T-helper 2 cell treated with Interferon-gamma antibody and Interleukin-4, amounts not matched to agents 5 μg/mL and 100 μg/mL, for 36 hours (primary cell): Measurements from ENCODE around the gene RNASEH2B.

Experiments used
- DNase-seq: peaks from one replicate; pipeline ENCODE4 v3.0.0; 2021; ENCODE audit warnings: low spot score
- H3K27ac Mint-ChIP-seq: one replicate; pipeline ENCODE4 v1.8.0; 2021; ENCODE audit warnings: mild to moderate bottlenecking, mixed read lengths
- H3K27me3 Mint-ChIP-seq: one replicate; pipeline ENCODE4 v1.8.0; 2021; ENCODE audit warnings: low read depth, mixed read lengths
- H3K36me3 Mint-ChIP-seq: one replicate; pipeline ENCODE4 v1.8.0; 2021; ENCODE audit warnings: low read depth, mixed read lengths
- H3K4me1 Mint-ChIP-seq: one replicate; pipeline ENCODE4 v1.8.0; 2021; ENCODE audit warnings: low read depth, mixed read lengths
- H3K4me3 Mint-ChIP-seq: one replicate; pipeline ENCODE4 v1.8.0; 2022; ENCODE audit warnings: mild to moderate bottlenecking, moderate library complexity, mixed read lengths
- H3K9me3 Mint-ChIP-seq: one replicate; pipeline ENCODE4 v1.8.0; 2021; ENCODE audit warnings: mixed read lengths

RNASEH2B gene

DNA sequence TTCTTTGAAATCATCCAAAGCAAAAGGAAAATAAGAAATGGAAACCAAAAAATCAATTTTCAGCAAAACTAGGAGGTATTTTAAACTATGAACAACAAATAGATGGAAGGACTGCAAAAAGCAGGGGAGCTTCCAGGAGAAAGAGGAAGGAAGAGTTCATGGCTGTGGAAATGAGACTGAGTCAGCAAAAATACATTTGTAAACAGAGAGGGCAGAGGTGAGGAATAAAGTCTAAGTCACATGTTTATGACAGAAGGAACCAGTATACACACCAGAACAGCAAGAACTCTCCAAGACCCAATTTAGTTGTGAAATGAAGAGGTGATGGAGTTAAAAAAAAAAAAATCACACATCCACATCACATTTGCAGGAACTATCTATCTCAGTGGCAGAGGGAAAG lies 69.6 kb downstream of the RNASEH2B start:
- no peak for DNase-seq
- Mint-ChIP-seq H3K9me3 (no peaks in the 10 kb centered on the region), H3K4me3 (no peak overlapping the region)

GRCh38 chr13:50981686-50982085 lies 72.1 kb downstream of the RNASEH2B start:
- no peak for DNase-seq
- no peaks in the 10 kb centered on the region for H3K27me3 Mint-ChIP-seq
- peaks cover 10% of the 10 kb centered on the region for H3K36me3 Mint-ChIP-seq
- H3K4me1 Mint-ChIP-seq: no peaks in the 10 kb centered on the region
- H3K4me3 Mint-ChIP-seq: no peak overlapping the region
- H3K27ac Mint-ChIP-seq: no peak overlapping the region
- peaks cover 3% of the 10 kb centered on the region for H3K9me3 Mint-ChIP-seq

More for the DNA sequence above, 69.6 kb downstream of the RNASEH2B start:
- Mint-ChIP-seq H3K4me1 (no peaks in the 10 kb centered on the region), H3K27me3 (no peaks in the 10 kb centered on the region), H3K36me3 (peaks cover 24% of the 10 kb centered on the region), H3K27ac (no peak overlapping the region)

GRCh38 chr13:50989476-50989875 lies 79.9 kb downstream of the RNASEH2B start:
- peaks cover 17% of the 10 kb centered on the region for H3K4me1 Mint-ChIP-seq
- H3K27me3 Mint-ChIP-seq: no peaks in the 10 kb centered on the region
- no peak overlapping the region for H3K27ac Mint-ChIP-seq
- DNase-seq: no peak
- no peak overlapping the region for H3K4me3 Mint-ChIP-seq
- no peaks in the 10 kb centered on the region for H3K36me3 Mint-ChIP-seq
- H3K9me3 Mint-ChIP-seq: peaks cover 6% of the 10 kb centered on the region

DNA sequence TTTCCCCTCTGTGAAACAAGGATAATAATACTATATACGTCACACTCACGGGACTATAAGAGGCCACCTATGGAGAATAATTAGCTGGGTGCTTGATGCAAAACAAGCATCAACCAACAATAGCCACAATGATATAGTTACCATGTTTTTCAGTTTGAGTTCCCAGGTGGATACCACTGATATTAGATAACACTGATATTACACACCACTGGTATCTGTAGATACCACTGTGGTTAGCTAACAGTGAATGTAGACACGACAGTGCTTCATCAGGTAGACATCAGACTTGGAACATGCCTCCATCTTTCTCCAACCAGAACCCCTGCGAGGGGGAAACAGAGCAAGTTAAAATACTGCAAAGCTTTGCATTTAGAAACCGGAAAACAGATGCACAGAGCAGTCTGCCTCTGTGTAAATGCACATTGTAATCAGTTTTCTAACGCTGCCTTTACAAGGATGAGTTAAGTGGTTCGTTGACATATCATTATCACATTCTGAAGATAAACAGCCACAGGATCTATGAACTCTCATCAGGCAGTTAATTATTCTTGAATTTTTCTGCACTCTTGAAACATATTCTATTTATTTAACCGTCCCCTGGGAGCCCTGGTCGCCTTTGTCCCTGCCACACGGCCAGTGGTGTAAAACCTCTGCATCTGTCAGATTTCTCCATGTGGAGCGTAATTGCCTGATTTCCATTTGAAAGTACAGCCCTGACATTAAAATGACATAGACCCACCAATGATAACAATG lies 80.7 kb downstream of the RNASEH2B start:
- H3K4me3 Mint-ChIP-seq: no peak overlapping the region
- no peaks in the 10 kb centered on the region for H3K27me3 Mint-ChIP-seq
- DNase-seq: no peak
- H3K4me1 Mint-ChIP-seq: peaks cover 17% of the 10 kb centered on the region
- peaks cover 4% of the 10 kb centered on the region for H3K9me3 Mint-ChIP-seq
- H3K27ac Mint-ChIP-seq: peak overlapping the region; percentile 70
- no peaks in the 10 kb centered on the region for H3K36me3 Mint-ChIP-seq

- Mint-ChIP-seq H3K27me3 (no peaks in the 10 kb centered on the region), H3K27ac (peak overlapping the region; percentile 70), H3K4me1 (peaks cover 17% of the 10 kb centered on the region), H3K36me3 (no peaks in the 10 kb centered on the region), H3K4me3 (no peak overlapping the region), H3K9me3 (peaks cover 4% of the 10 kb centered on the region)
- DNase-seq: no peak
Measured at GRCh38 chr13:50990818-50991506, 81.4 kb downstream of the RNASEH2B start.

DNA sequence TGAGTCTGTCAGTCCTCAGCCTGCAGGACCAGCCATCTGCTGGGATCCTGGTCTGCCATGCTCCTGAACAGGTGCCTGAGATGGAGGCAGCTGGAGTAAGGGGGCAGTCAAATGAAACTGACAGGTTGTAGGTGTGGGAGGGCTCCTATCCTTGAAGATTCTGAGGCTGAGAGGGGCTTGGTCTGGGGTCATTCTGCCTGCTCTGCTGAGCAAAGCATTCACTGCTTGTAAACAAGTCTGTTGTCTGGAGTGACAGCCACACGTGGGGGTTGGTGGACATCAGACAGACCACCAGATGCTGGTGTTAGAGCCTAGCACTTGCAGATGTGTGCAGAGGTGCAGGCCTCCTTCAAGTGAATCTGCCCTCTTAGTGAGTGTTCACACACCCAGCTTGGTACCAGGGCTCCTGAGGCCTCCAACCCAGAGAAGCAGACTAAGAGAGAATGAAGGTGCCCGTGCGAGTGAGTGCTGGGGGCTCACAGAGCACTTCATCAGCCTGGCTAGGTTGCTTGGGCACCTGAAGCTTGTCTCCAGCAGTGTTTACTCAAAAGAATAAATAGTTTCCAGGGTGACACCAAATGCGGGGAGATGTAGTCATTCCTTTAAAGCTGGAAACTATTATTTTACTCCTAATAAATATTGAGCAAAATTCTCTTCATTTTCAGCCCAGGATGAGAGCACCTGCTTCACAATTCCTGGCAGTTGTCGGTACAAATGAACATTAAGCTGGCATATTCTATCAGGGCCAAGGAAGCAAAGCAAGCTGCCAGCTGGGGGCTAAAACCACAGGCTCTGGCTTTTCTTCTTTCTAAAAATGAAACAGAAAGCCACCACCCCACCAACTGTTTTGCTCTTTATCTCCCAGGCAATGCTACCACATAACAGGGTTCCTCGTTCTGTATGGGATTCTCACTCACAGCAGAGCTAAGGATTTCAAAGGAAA lies 82.3 kb downstream of the RNASEH2B start:
- Mint-ChIP-seq H3K27me3 (no peaks in the 10 kb centered on the region), H3K4me3 (peak overlapping the region; percentile 58)

DNA sequence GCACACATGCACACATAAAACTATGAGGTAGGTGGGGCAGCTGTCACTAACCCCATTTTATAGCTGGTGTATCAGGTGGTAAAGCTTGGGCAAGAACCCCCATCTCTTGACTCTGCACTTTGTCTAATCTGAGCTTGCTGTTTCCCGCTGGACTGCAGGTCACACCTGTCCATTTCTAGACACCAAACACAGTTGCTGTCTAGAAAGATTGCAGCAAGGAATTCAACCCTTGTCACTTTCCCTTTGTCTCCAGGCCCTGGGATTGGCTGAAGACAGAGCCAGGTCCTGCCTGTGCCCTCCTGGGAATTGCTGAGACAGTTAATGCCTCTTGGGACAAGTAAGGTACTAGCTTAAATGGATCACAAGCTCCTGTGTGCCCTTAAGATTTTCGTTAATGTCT lies 83.8 kb downstream of the RNASEH2B start:
- H3K4me3 Mint-ChIP-seq: no peak overlapping the region
- H3K9me3 Mint-ChIP-seq: peaks cover 4% of the 10 kb centered on the region
- H3K36me3 Mint-ChIP-seq: no peaks in the 10 kb centered on the region
- H3K4me1 Mint-ChIP-seq: peaks cover 17% of the 10 kb centered on the region
- peaks cover 7% of the 10 kb centered on the region for H3K27me3 Mint-ChIP-seq
- no peak for DNase-seq
- H3K27ac Mint-ChIP-seq: no peak overlapping the region

More for the DNA sequence above, 82.3 kb downstream of the RNASEH2B start:
- peak; percentile 30 for DNase-seq
- no peaks in the 10 kb centered on the region for H3K36me3 Mint-ChIP-seq
- H3K4me1 Mint-ChIP-seq: peaks cover 17% of the 10 kb centered on the region
- peaks cover 4% of the 10 kb centered on the region for H3K9me3 Mint-ChIP-seq
- peak overlapping the region; percentile 74 for H3K27ac Mint-ChIP-seq

DNA sequence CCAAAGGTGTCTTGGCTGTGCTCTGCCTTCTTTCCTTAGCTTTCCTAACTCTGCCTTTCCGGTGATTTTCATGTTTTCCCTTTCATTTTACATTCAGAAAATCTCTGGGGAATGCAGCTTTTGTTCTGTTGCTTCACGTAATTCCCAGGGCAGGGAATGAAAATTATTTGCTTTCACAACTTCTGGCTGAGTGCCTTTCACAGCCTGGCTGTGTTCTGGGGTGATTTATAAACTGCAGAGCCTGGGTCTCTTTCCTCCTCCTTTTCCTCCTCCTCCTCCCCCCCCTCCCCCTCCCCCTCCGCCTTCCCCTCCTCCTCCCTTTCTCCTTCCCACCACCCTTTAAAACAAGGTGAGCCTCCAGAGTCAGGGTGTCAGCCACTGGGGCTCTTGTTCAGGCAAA lies 84.3 kb downstream of the RNASEH2B start:
- Mint-ChIP-seq H3K27me3 (peaks cover 7% of the 10 kb centered on the region), H3K27ac (no peak overlapping the region), H3K36me3 (no peaks in the 10 kb centered on the region), H3K4me1 (peaks cover 17% of the 10 kb centered on the region), H3K9me3 (peaks cover under 1% of the 10 kb centered on the region), H3K4me3 (no peak overlapping the region)
- no peak for DNase-seq

- Mint-ChIP-seq H3K36me3 (no peaks in the 10 kb centered on the region), H3K9me3 (no peaks in the 10 kb centered on the region), H3K4me3 (no peak overlapping the region), H3K27me3 (peaks cover 7% of the 10 kb centered on the region), H3K4me1 (peaks cover 17% of the 10 kb centered on the region), H3K27ac (no peak overlapping the region)
- no peak for DNase-seq
Measured at GRCh38 chr13:50994651-50995050, 85.1 kb downstream of the RNASEH2B start.

- Mint-ChIP-seq H3K27ac (no peak overlapping the region), H3K27me3 (peaks cover 7% of the 10 kb centered on the region), H3K9me3 (no peaks in the 10 kb centered on the region), H3K36me3 (no peaks in the 10 kb centered on the region), H3K4me3 (no peak overlapping the region), H3K4me1 (peaks cover 16% of the 10 kb centered on the region)
- DNase-seq: no peak
Measured at GRCh38 chr13:50995854-50996253, 86.3 kb downstream of the RNASEH2B start.

DNA sequence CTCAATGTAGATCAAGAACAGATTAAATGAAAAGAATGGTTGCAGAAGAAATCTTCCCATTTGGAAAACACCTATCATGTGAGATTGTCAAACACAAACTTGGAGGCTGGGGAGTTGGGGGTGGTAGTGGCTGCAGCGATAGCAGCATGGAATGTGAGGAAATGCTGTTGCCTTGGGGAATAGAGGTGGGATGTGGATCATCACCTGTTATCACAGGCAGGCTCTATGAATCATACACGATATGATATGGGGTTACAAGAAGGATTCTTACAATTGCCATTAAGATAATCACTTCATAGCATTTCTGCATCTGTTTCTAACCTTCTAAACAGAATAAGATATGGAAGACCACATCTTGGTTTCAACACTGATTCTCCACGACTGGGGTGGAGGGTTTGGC lies 88.7 kb downstream of the RNASEH2B start:
- Mint-ChIP-seq H3K9me3 (no peaks in the 10 kb centered on the region), H3K27ac (no peak overlapping the region), H3K4me3 (no peak overlapping the region), H3K27me3 (peaks cover 13% of the 10 kb centered on the region), H3K4me1 (no peaks in the 10 kb centered on the region), H3K36me3 (no peaks in the 10 kb centered on the region)
- no peak for DNase-seq

DNA sequence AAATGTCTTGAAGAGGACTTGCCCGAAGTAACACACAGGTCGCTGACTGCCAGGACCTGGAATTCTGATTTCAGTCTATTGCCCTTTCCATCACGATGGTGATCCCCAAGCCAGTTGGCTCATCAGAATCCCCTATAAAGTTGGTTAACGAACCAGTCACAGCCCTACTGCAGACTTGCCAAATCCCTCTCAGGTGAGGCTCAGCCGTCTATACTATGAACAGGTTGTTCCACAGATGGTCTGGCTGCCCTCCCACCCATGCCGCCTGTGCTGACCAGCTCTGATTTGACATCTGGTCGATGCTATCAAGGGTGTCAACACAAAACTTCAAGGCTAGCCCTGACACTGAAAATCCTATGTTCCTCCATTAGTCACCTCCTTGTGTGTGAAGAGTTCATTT lies 90.0 kb downstream of the RNASEH2B start:
- DNase-seq: no peak
- no peaks in the 10 kb centered on the region for H3K36me3 Mint-ChIP-seq
- no peak overlapping the region for H3K27ac Mint-ChIP-seq
- H3K4me1 Mint-ChIP-seq: no peaks in the 10 kb centered on the region
- peaks cover 13% of the 10 kb centered on the region for H3K27me3 Mint-ChIP-seq
- H3K9me3 Mint-ChIP-seq: no peaks in the 10 kb centered on the region
- H3K4me3 Mint-ChIP-seq: no peak overlapping the region

DNA sequence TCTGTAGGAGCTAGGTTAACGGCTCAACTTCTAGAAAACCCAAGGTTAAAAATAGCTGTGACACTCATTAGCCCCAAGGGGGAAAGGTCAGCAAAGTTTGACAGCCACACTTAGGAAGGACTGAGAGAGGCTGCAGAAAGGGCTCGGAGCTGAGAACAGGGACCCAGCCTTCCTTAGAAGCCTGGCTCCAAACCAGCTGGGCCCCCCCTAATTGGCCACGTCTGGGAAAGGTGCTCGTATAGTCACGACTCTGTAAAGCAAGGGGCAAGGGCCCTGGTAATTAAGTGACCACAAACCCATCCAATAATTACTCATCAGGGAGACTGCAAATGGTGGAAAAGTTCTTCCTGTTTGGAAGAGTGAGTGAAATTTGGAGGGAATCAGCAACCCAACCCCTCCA lies 90.5 kb downstream of the RNASEH2B start:
- Mint-ChIP-seq H3K9me3 (no peaks in the 10 kb centered on the region), H3K36me3 (no peaks in the 10 kb centered on the region), H3K4me1 (no peaks in the 10 kb centered on the region), H3K27ac (no peak overlapping the region), H3K27me3 (peaks cover 13% of the 10 kb centered on the region), H3K4me3 (no peak overlapping the region)
- no peak for DNase-seq
